DND-41 (cell line): ENCODE data around the gene HES3.

Experiments used
- CTCF ChIP-seq: IDR thresholded peaks from 2 replicates; pipeline ENCODE4 v1.5.1; 2012; ENCODE audit warnings: borderline replicate concordance, low read length, moderate library complexity, mild to moderate bottlenecking; ENCODE audit not compliant: poor library complexity, severe bottlenecking; ENCODE audit errors: extremely low read depth
- EZH2 ChIP-seq: IDR thresholded peaks from 3 replicates; pipeline ENCODE4 v1.6.1; 2012; ENCODE audit warnings: borderline replicate concordance, low read depth, mild to moderate bottlenecking, moderate library complexity, low read length, inconsistent platforms; ENCODE audit not compliant: severe bottlenecking

GRCh38 chr1:6198646-6199297, 45.2 kb upstream of the HES3 start:
- TF ChIP-seq CTCF: peak; percentile 11
- TF ChIP-seq EZH2: no peak
